Adrenal gland (tissue), 12 donors: ENCODE measurements around the gene ZNF8. TPM values are rescaled to one million over a fixed set of nuclear protein-coding genes. Genes with fewer than 3 reads are reported as not detected.

Experiments
- DNase-seq, 7 donors: peaks; one replicate each; pipeline ENCODE4 v3.0.0-alpha.2; 2019 to 2020
- H3K27ac ChIP-seq, 5 donors: fragments of 200-600 bp; sonication (generic) in 4 of 5; 1 replicate in 3 of 5; 2 replicates in 2 of 5; pipeline versions ENCODE4 v1.5.1 to v1.8.0; 2016 to 2020; ENCODE audit warnings: mild to moderate bottlenecking in 1 of 5
- H3K27me3 ChIP-seq: fragments of 200-600 bp; 2 replicates; pipeline ENCODE4 v1.8.0; 2021
- H3K36me3 ChIP-seq, 2 donors: fragments of 200-600 bp; replicated peaks in 1 of 2; 1 replicate in 1 of 2; 2 replicates in 1 of 2; pipeline versions ENCODE4 v1.5.1 to v1.8.0; 2018 to 2022
- H3K4me1 ChIP-seq, 2 donors: fragments of 200-600 bp; replicated peaks in 1 of 2; 1 replicate in 1 of 2; 2 replicates in 1 of 2; pipeline versions ENCODE4 v1.5.1 to v1.8.0; 2018 to 2021
- H3K4me3 ChIP-seq, 4 donors: fragments of 200-600 bp; sonication (generic) in 3 of 4; one replicate each; pipeline ENCODE4 v1.5.1; 2016 to 2018
- H3K9me3 ChIP-seq, 3 donors: fragments of 200-600 bp; sonication (generic) in 1 of 3; replicated peaks in 1 of 3; 1 replicate in 2 of 3; 2 replicates in 1 of 3; pipeline versions ENCODE4 v1.5.1 to v1.8.0; 2016 to 2021
- CTCF ChIP-seq, 6 experiments: fragments of 450-650 bp in 4 of 6; fragments of 200-600 bp in 2 of 6; sonication (generic) in 1 of 6; IDR thresholded peaks; 1 replicate in 5 of 6; 2 replicates in 1 of 6; pipeline versions ENCODE4 v1.5.1 to v1.8.0; 2016 to 2021; ENCODE audit warnings: antibody characterized with exemption in 6 of 6, mild to moderate bottlenecking in 2 of 6, moderate library complexity in 1 of 6
- POLR2A ChIP-seq, 2 donors: fragments of 450-650 bp; IDR thresholded peaks; one replicate each; pipeline ENCODE4 v1.6.1; 2017; ENCODE audit warnings: antibody characterized with exemption in 2 of 2, mild to moderate bottlenecking in 2 of 2, moderate library complexity in 1 of 2
- WGBS, 4 donors: extraction: QIAGEN DNeasy Blood & Tissue Kit in 2 of 4; methylation state at CpG; one replicate each; pipeline versions ENCODE4 v1.1.5 to v1.1.7; 2013 to 2017; 5-methylcytosine and 5-hydroxymethylcytosine counted together
- intact Hi-C, 2 donors: fragments of 100-400 bp; cut with DNase I; formaldehyde crosslinking; loops; one replicate each; pipeline versions ENCODE4 v1.14.1 to v1.15.0; 2022 to 2023
- microRNA-seq, 3 donors: library from miRNA; unstranded; fragments of <30 nt; microRNA quantifications; one replicate each; pipeline ENCODE4, GENCODE V29; 2017 to 2020
- polyA plus RNA-seq, 3 donors: library from polyadenylated mRNA; stranded (reverse); fragments of 200-250 nt in 2 of 3; fragments of 350-450 nt in 1 of 3; fragmentation: Illumina TruSeq in 1 of 3; extraction: RNeasy Lipid Tissue Mini Kit (QIAGEN cat#74804) in 1 of 3; gene quantifications; one replicate each; pipeline ENCODE4 v1.2.3, GENCODE V29; 2013 to 2014
- small RNA-seq, 2 donors: library from RNA; depleted of rRNA; stranded (forward); fragments of <200 nt; gene quantifications; one replicate each; pipeline ENCODE3, GENCODE V24; 2016
- total RNA-seq, 9 donors: library from RNA; depleted of rRNA in 4 of 9; stranded (reverse); fragments of >200 nt in 4 of 9; fragments of 120-200 nt in 1 of 9; fragmentation: NEBNext Ultra II Directional in 1 of 9; extraction: Animal tissue kit (Norgen Biotek cat#: 25700) in 1 of 9; gene quantifications; one replicate each; pipeline versions ENCODE4 v1.1.0 to v1.2.4, GENCODE V29; 2013 to 2023
- donor health status: healthy with polysubstance abuse.
- donor health status: Bipolar disorder and iron deficiency.
- donor health status: DM: yes; HTN: yes; CAD: no.
- donor health status: DM: no; HTN: no; CAD: no.
- donor health status: DM: no; HTN: no; CAD: no.
- donor health status: DM: yes; HTN: yes; CAD: no.

ZNF8 gene
- total and polyA plus RNA-seq, 12 donors = 1.6 to 8.6 (median 6.6) TPM

- H3K9me3 ChIP-seq = no peaks in the 10 kb centered on the region
- no peak overlapping the region for H3K27ac ChIP-seq
- intact Hi-C loops = no loop called here
- no peak for DNase-seq
- H3K27me3 ChIP-seq = peaks cover 24% of the 10 kb centered on the region
- H3K4me1 ChIP-seq = peaks cover 9 to 14% of the 10 kb centered on the region in 2 donors
- WGBS, 4 donors = 56 to 72% (median 61%) methylated on average over 9 to 34 of the region's 34 CpGs
- no peak overlapping the region for H3K4me3 ChIP-seq
- TF ChIP-seq CTCF (IDR thresholded peaks at IDR 0.05) (no peak), POLR2A (IDR thresholded peaks at IDR 0.05) (no peak)
- no peaks in the 10 kb centered on the region for H3K36me3 ChIP-seq
These were observed 72.3 kb downstream of the ZNF8 start for GRCh38 chr19:58350871-58351557.

GRCh38 chr19:58351558-58351878 lies 72.8 kb downstream of the ZNF8 start:
- no peak for DNase-seq
- intact Hi-C loops = no loop called here
- peaks cover 29% of the 10 kb centered on the region for H3K27me3 ChIP-seq
- H3K36me3 ChIP-seq = no peaks in the 10 kb centered on the region
- no peak for TF ChIP-seq POLR2A (IDR thresholded peaks at IDR 0.05)
- no peak for TF ChIP-seq CTCF (IDR thresholded peaks at IDR 0.05)
- no peaks in the 10 kb centered on the region for H3K9me3 ChIP-seq
- no peak overlapping the region for H3K27ac ChIP-seq
- peaks cover 9 to 17% of the 10 kb centered on the region in 2 donors for H3K4me1 ChIP-seq
- H3K4me3 ChIP-seq = no peak overlapping the region
- 86 to 90% (median 89%) methylated on average over 8 to 9 of the region's 9 CpGs for WGBS, 4 donors

GRCh38 chr19:58351990-58352755 lies 73.4 kb downstream of the ZNF8 start:
- no peak for DNase-seq
- Histone ChIP-seq H3K4me3 (no peak overlapping the region), H3K27ac (no peak overlapping the region), H3K27me3 (peaks cover 36% of the 10 kb centered on the region), H3K9me3 (no peaks in the 10 kb centered on the region), H3K36me3 (no peaks in the 10 kb centered on the region), H3K4me1 (peaks cover 9 to 23% of the 10 kb centered on the region in 2 donors)
- WGBS, 4 donors = 76 to 81% (median 79%) methylated on average over 19 to 23 of the region's 23 CpGs
- no peak for TF ChIP-seq CTCF (IDR thresholded peaks at IDR 0.05)
- no peak for TF ChIP-seq POLR2A (IDR thresholded peaks at IDR 0.05)
- intact Hi-C loops = no loop called here

Small RNA genes within 50 kb of the gene (microRNA-seq; reads per million reads assigned to microRNA genes)
- 0 to 0.28 (median 0) reads per million in 3 donors for gene MIR6806

Small RNA genes within 50 kb of the gene (small RNA-seq; reads per million reads assigned to genes)
- gene MIR6806 = 0 to 0.08 reads per million in 2 donors

Other genes starting within 250 kb of the ZNF8 start
- gene ZSCAN1, start 244.9 kb upstream of the ZNF8 start, total RNA-seq = 1 to 10 TPM in 1 of 9 donors, under 1 TPM in 3, not detected in 5; 0.25 to 1.8 (median 0.76) TPM
- gene ZSCAN1, start 244.9 kb upstream of the ZNF8 start, polyA plus RNA-seq = 1 to 10 TPM in 2 of 3 donors, under 1 TPM in 1; 0.13 to 4.3 (median 1.8) TPM
- gene ZNF135, start 219.7 kb upstream of the ZNF8 start, total RNA-seq = 1 to 10 TPM; 1.2 to 6.5 (median 3.6) TPM
- 10 to 100 TPM in 1 of 3 donors, 1 to 10 TPM in 2; 5.4 to 15.1 (median 6.9) TPM for gene ZNF135, start 219.7 kb upstream of the ZNF8 start, polyA plus RNA-seq
- 10 to 100 TPM; 37.7 to 81.2 (median 61.5) TPM for gene ZSCAN18, start 180.7 kb upstream of the ZNF8 start, total RNA-seq
- gene ZSCAN18, start 180.7 kb upstream of the ZNF8 start, polyA plus RNA-seq = 10 to 100 TPM; 18.7 to 63.9 (median 62.9) TPM
- 10 to 100 TPM in 5 of 9 donors, 1 to 10 TPM in 4; 7.4 to 19.5 (median 10.5) TPM for gene ZNF329, start 128.2 kb upstream of the ZNF8 start, total RNA-seq
- 10 to 100 TPM in 1 of 3 donors, 1 to 10 TPM in 2; 2.7 to 13.4 (median 3.5) TPM for gene ZNF329, start 128.2 kb upstream of the ZNF8 start, polyA plus RNA-seq
- gene ZNF274, start 95.9 kb upstream of the ZNF8 start, total RNA-seq = 10 to 100 TPM; 19.2 to 34.5 (median 23.0) TPM
- 10 to 100 TPM; 12.4 to 22.2 (median 14.4) TPM for gene ZNF274, start 95.9 kb upstream of the ZNF8 start, polyA plus RNA-seq
- 100 to 1,000 TPM in 1 of 9 donors, 10 to 100 TPM in 8; 24.6 to 170 (median 31.4) TPM for gene ZNF544, start 50.0 kb upstream of the ZNF8 start, total RNA-seq
- gene ZNF544, start 50.0 kb upstream of the ZNF8 start, polyA plus RNA-seq = 10 to 100 TPM; 10.8 to 26.5 (median 24.9) TPM
- gene ERVK3-1, start 26.4 kb downstream of the ZNF8 start, total RNA-seq = 10 to 100 TPM; 18.4 to 56.8 (median 31.4) TPM
- gene ERVK3-1, start 26.4 kb downstream of the ZNF8 start, polyA plus RNA-seq = 10 to 100 TPM; 36.3 to 70.5 (median 48.4) TPM
- 1 to 10 TPM; 1.8 to 4.8 (median 3.3) TPM for gene ZSCAN22, start 48.0 kb downstream of the ZNF8 start, total RNA-seq
- gene ZSCAN22, start 48.0 kb downstream of the ZNF8 start, polyA plus RNA-seq = 1 to 10 TPM in 2 of 3 donors, under 1 TPM in 1; 0.98 to 3.1 (median 1.2) TPM
- 10 to 100 TPM in 3 of 9 donors, 1 to 10 TPM in 5, under 1 TPM in 1; 0.39 to 20.9 (median 6.5) TPM for gene A1BG, start 74.5 kb downstream of the ZNF8 start, total RNA-seq
- 10 to 100 TPM in 2 of 3 donors, not detected in 1; 31.3 to 41.3 TPM for gene A1BG, start 74.5 kb downstream of the ZNF8 start, polyA plus RNA-seq
- gene ZNF497, start 83.8 kb downstream of the ZNF8 start, total RNA-seq = 1 to 10 TPM in 8 of 9 donors, under 1 TPM in 1; 0.35 to 8.1 (median 1.5) TPM
- gene ZNF497, start 83.8 kb downstream of the ZNF8 start, polyA plus RNA-seq = 1 to 10 TPM in 2 of 3 donors, under 1 TPM in 1; 0.20 to 2.2 (median 2.0) TPM
- 10 to 100 TPM in 1 of 9 donors, 1 to 10 TPM in 8; 2.4 to 10.5 (median 4.3) TPM for gene ZNF837, start 102.1 kb downstream of the ZNF8 start, total RNA-seq
- 1 to 10 TPM in 2 of 3 donors, under 1 TPM in 1; 0.09 to 8.1 (median 6.1) TPM for gene ZNF837, start 102.1 kb downstream of the ZNF8 start, polyA plus RNA-seq
- 1,000 to 10,000 TPM in 7 of 9 donors, 100 to 1,000 TPM in 2; 839 to 1,999 (median 1,219) TPM for gene RPS5, start 108.3 kb downstream of the ZNF8 start, total RNA-seq
- 1,000 to 10,000 TPM in 1 of 3 donors, 100 to 1,000 TPM in 2; 555 to 1,093 (median 722) TPM for gene RPS5, start 108.3 kb downstream of the ZNF8 start, polyA plus RNA-seq
- not detected for gene RNF225, start 116.7 kb downstream of the ZNF8 start, total RNA-seq
- gene RNF225, start 116.7 kb downstream of the ZNF8 start, polyA plus RNA-seq = not detected
- 10 to 100 TPM; 11.7 to 37.5 (median 15.9) TPM for gene ZNF584, start 129.7 kb downstream of the ZNF8 start, total RNA-seq
- gene ZNF584, start 129.7 kb downstream of the ZNF8 start, polyA plus RNA-seq = 10 to 100 TPM in 1 of 3 donors, 1 to 10 TPM in 2; 7.1 to 12.3 (median 9.7) TPM
- gene ZNF132, start 161.2 kb downstream of the ZNF8 start, total RNA-seq = 10 to 100 TPM in 1 of 9 donors, 1 to 10 TPM in 8; 2.4 to 12.0 (median 4.9) TPM
- gene ZNF132, start 161.2 kb downstream of the ZNF8 start, polyA plus RNA-seq = 1 to 10 TPM; 1.3 to 3.2 (median 1.4) TPM
- 1 to 10 TPM; 3.1 to 8.7 (median 6.7) TPM for gene ZNF324B, start 172.7 kb downstream of the ZNF8 start, total RNA-seq
- gene ZNF324B, start 172.7 kb downstream of the ZNF8 start, polyA plus RNA-seq = 1 to 10 TPM; 1.4 to 3.6 (median 1.5) TPM
- gene ZNF324, start 188.1 kb downstream of the ZNF8 start, total RNA-seq = 10 to 100 TPM in 6 of 9 donors, 1 to 10 TPM in 3; 7.5 to 58.3 (median 15.4) TPM
- gene ZNF324, start 188.1 kb downstream of the ZNF8 start, polyA plus RNA-seq = 1 to 10 TPM; 2.1 to 7.2 (median 3.5) TPM
- 10 to 100 TPM in 8 of 9 donors, 1 to 10 TPM in 1; 8.4 to 21.6 (median 14.5) TPM for gene ZNF446, start 197.4 kb downstream of the ZNF8 start, total RNA-seq
- 10 to 100 TPM in 2 of 3 donors, 1 to 10 TPM in 1; 2.7 to 30.8 (median 25.6) TPM for gene ZNF446, start 197.4 kb downstream of the ZNF8 start, polyA plus RNA-seq
- 10 to 100 TPM in 3 of 9 donors, 1 to 10 TPM in 6; 3.8 to 17.1 (median 9.1) TPM for gene SLC27A5, start 233.0 kb downstream of the ZNF8 start, total RNA-seq
- gene SLC27A5, start 233.0 kb downstream of the ZNF8 start, polyA plus RNA-seq = 10 to 100 TPM in 2 of 3 donors, 1 to 10 TPM in 1; 5.9 to 18.3 (median 17.5) TPM
- 10 to 100 TPM in 8 of 9 donors, 1 to 10 TPM in 1; 2.6 to 20.4 (median 14.7) TPM for gene ZBTB45, start 240.9 kb downstream of the ZNF8 start, total RNA-seq
- gene ZBTB45, start 240.9 kb downstream of the ZNF8 start, polyA plus RNA-seq = 10 to 100 TPM in 1 of 3 donors, 1 to 10 TPM in 2; 1.7 to 12.6 (median 7.9) TPM